Epithelial cell of prostate (primary cell): ENCODE results near the gene FARS2.

Source experiments
- DNase-seq: peaks from one replicate; pipeline ENCODE4 v3.0.0-alpha.2; 2011; ENCODE audit warnings: low read depth, low spot score
- H3K27ac ChIP-seq: fragments of 450-650 bp; 2 replicates; pipeline ENCODE4 v1.5.1; 2017; ENCODE audit warnings: mild to moderate bottlenecking

Gene FARS2

DNA sequence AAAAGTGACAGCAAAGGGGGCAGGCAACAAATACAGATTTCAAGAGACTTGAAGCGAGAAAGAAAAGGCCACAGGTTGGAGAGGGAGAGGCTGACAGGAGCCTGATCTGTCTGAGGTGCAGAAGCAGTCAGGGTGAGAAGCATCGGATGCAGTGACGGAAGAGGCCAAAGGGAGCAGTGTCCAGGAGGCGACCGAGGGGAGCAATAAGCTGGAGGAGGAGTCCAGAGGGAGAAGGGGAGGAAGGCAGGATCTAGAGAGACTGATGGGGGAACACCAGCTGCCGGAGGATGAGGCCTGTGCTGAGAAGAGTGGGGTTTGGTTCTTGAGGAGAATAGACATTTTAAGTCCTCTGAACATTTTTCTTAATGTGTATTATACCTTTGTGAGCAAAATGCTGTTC is 23.8 kb downstream of the FARS2 start:
- no peak overlapping the region for H3K27ac ChIP-seq

GRCh38 chr6:5285526-5285925 is 24.2 kb downstream of the FARS2 start:
- no peak for DNase-seq
- H3K27ac ChIP-seq: no peak overlapping the region

More for the DNA sequence above, 23.8 kb downstream of the FARS2 start:
- DNase-seq: no peak

DNA sequence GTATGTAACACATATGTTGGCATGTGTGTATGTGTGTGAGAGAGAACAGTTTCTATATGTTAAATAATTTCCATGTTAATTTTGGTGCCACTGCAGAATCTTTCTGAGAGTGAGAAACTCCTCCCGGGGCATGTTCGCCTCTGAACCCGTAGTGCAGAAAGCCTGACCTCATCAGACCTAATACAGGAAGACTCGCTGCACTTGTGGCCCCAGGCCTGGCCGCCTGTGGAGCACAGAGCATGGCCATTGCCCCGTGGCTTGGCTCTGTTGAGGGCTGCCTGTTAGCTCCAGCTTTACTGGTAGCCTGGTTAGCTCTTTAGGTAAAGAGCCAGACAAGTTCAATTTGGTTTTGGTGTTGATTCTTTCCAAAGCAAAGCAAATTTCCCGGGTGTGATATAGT is 25.5 kb downstream of the FARS2 start:
- no peak overlapping the region for H3K27ac ChIP-seq
- no peak for DNase-seq

GRCh38 chr6:5287205-5287965 is 26.1 kb downstream of the FARS2 start:
- no peak overlapping the region for H3K27ac ChIP-seq
- DNase-seq: no peak

DNA sequence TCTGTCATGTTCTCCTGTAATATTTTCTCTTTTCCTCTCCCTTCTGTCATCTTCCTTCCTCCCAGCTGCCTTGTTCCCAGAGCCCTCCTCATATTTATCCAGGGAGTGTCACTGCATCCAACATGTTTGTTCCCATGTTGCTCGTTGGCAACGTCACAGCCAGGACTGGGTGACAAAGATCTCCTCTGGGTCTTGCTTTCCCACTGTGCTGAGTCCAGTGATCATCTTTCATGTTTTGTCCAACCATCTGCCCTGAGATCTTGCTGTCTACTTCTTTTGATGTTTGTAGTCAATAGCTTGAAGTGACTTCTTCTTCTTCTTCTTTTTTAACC is 26.6 kb downstream of the FARS2 start:
- no peak for DNase-seq
- H3K27ac ChIP-seq: no peak overlapping the region

DNA sequence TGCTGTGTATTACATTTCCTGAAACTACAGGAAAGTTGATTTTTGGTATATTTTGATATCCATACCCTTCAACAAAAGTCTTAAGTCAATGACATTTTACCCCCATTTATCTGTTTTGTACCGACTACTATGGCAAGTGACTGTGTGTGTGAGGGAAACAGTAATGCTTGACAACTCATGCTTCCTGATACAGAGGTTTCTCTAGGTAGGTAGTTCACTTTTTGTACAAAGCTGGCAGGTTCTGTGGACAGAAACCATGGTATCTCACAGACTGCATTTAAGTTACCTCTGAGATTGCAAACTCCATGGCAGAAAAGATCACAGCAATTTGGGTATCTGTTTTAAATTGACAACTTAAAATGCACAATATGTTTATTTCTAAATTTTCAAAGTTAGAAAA is 28.8 kb downstream of the FARS2 start:
- H3K27ac ChIP-seq: no peak overlapping the region
- DNase-seq: no peak

GRCh38 chr6:5290500-5290899 is 29.2 kb downstream of the FARS2 start:
- no peak overlapping the region for H3K27ac ChIP-seq

GRCh38 chr6:5292154-5292553 is 30.8 kb downstream of the FARS2 start:
- no peak for DNase-seq
- no peak overlapping the region for H3K27ac ChIP-seq

More at GRCh38 chr6:5290500-5290899, 29.2 kb downstream of the FARS2 start:
- DNase-seq: no peak

DNA sequence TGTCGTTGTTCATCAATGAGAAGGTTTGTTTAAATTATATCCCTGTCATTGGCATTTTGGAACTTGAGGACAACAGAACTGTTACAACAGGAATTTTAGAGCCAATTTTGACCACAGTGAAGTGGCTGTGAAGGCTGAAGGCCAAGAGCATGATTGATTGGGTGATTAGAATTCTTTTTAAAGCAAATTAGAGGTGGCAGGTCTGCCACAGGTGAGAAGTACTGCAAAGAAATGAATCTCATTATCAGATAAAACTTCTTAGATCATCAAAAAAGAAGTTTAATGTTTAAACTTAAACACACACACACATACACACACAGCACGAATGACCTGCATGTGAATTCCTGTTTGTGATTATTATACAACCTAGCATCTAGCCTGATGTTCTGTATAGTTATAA is 32.4 kb downstream of the FARS2 start:
- DNase-seq: no peak
- H3K27ac ChIP-seq: no peak overlapping the region

- no peak overlapping the region for H3K27ac ChIP-seq
- DNase-seq: no peak
Observed at GRCh38 chr6:5294392-5295211, 33.3 kb downstream of the FARS2 start.

- no peak for DNase-seq
- H3K27ac ChIP-seq: no peak overlapping the region
Observed at GRCh38 chr6:5295623-5296022, 34.3 kb downstream of the FARS2 start.

GRCh38 chr6:5300206-5300764 is 39.0 kb downstream of the FARS2 start:
- no peak overlapping the region for H3K27ac ChIP-seq
- DNase-seq: no peak

- no peak overlapping the region for H3K27ac ChIP-seq
- DNase-seq: no peak
Observed at GRCh38 chr6:5302220-5302946, 41.1 kb downstream of the FARS2 start.

DNA sequence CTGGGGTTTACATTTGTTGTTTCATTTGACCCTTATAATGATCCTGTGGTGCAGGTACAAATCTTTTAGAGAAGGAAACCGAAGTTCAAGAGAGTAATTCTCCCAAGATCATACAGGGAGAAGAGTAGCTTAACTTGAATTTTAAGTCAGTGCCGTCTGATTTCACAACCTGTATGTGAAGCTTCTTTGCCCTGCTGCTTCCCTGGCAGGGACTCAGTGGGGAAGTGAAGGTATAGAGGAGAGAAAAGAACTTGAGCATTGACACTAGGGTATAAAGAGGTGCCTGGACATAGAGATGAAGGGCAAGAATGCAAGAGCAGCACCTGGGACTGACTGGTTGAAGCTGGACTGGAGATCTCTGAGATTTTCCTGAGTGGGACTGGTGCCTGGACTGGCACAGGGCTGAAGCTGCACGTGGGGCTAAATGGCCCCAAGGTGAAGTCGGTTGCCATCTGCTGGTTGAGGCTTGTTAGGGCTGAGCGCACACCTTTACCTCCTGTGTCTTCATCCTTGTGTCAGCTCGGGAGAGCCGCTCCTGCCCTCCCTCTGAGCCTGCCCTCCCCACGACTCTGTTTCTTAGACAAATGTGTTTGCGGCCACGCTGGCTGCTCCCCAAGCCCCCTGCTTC is 41.8 kb downstream of the FARS2 start:
- H3K27ac ChIP-seq: no peak overlapping the region
- DNase-seq: peak; percentile 20

DNA sequence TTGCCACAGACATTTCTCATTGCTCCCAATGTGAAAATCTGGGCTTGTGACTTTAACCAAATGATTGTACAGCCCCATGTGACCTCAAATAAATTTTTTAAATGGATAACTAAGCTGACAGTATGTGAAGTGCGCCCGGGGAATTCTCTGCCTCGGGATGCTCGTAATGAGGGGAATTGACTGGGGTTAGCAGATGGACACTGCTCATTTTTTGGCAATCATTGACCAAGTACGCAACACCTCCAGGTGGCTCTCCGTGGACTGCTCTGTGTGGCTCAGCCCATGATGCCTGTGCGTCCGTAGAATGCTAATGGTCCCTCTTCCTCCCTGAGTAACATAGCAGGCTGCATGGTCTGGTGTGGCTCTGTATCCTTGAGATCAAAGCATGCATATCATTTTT is 42.4 kb downstream of the FARS2 start:
- DNase-seq: no peak
- no peak overlapping the region for H3K27ac ChIP-seq

GRCh38 chr6:5305968-5306626 is 44.8 kb downstream of the FARS2 start:
- H3K27ac ChIP-seq: no peak overlapping the region
- DNase-seq: no peak

DNA sequence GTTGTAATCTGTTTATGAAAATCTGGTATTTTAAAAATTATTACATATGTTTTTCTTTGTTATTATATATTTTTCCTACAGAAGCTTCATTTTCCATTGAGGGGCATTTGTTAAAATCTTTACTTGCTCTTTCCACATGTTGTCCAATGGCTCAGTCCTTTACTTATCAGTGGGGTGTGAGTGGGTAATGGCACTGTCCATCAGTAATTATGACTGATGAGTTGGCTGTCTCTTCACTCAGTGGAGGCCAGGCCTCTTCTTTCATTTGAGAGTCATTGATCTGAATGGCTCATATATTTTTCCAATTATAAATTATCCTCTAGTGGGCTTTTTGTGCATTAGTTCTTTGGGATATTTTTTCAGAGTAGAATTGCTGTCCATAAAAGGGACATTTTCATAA is 45.7 kb downstream of the FARS2 start:
- H3K27ac ChIP-seq: no peak overlapping the region
- no peak for DNase-seq

DNA sequence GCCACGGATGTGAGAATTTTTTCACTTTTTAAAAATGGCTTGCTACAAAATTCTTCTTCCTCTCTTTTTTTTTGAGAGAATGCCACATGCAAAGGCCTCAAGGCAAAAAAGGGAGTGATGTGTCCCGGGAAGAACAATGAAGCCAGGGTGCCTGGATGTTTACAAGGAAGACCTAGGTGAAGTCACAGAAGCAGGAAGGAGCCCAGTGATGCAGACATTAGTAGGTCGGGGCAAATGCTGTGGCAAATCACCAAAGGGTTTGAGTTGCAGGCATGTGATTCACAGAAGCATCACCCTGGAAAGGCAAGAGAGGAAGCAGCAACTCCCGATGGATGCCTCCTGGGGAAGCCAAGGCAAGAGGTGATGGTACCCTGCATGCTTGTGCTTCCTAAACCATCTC is 46.8 kb downstream of the FARS2 start:
- DNase-seq: peak; percentile 31

GRCh38 chr6:5314191-5314865 is 53.0 kb downstream of the FARS2 start:
- DNase-seq: no peak
- no peak overlapping the region for H3K27ac ChIP-seq

More for the DNA sequence above, 46.8 kb downstream of the FARS2 start:
- peak overlapping the region; percentile 20 for H3K27ac ChIP-seq
